ENCODE results near the gene GSAP.

GSAP gene

GRCh38 chr7:77443042-77443441 is 26.9 kb upstream of the GSAP start:
- no peak for DNase-seq (ENCODE audit: low read depth, low spot score)
- no peak overlapping the region for H3K4me3 ChIP-seq (ENCODE audit: low read length)

DNA sequence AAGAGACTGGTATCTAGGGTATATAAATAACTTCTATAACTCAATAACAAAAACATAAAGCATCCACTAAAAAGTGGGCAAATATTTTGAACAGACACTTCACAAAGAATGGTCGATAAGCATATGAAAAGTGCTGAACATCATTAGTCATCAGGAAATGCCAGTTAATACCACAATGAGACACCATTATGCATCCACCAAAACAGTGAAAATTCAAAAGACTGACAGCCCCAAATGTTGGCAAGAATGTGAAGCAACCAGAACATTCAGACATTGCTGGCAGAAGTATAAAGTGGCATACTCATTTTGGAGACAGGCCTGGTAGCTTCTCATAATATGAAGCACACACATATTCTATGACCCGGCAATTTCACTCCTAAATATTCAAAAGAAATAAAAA is 26.5 kb upstream of the GSAP start:
- no peak overlapping the region for H3K4me3 ChIP-seq (ENCODE audit: low read length)
- DNase-seq (ENCODE audit: low read depth, low spot score): no peak

GRCh38 chr7:77441046-77441445 is 24.9 kb upstream of the GSAP start:
- H3K4me3 ChIP-seq (ENCODE audit: low read length): no peak overlapping the region
- DNase-seq (ENCODE audit: low read depth, low spot score): no peak

- H3K4me3 ChIP-seq (ENCODE audit: low read length): no peak overlapping the region
- no peak for DNase-seq (ENCODE audit: low read depth, low spot score)
Observed at GRCh38 chr7:77439572-77439971, 23.4 kb upstream of the GSAP start.

GRCh38 chr7:77438131-77438530 is 22.0 kb upstream of the GSAP start:
- no peak for DNase-seq (ENCODE audit: low read depth, low spot score)
- no peak overlapping the region for H3K4me3 ChIP-seq (ENCODE audit: low read length)

DNA sequence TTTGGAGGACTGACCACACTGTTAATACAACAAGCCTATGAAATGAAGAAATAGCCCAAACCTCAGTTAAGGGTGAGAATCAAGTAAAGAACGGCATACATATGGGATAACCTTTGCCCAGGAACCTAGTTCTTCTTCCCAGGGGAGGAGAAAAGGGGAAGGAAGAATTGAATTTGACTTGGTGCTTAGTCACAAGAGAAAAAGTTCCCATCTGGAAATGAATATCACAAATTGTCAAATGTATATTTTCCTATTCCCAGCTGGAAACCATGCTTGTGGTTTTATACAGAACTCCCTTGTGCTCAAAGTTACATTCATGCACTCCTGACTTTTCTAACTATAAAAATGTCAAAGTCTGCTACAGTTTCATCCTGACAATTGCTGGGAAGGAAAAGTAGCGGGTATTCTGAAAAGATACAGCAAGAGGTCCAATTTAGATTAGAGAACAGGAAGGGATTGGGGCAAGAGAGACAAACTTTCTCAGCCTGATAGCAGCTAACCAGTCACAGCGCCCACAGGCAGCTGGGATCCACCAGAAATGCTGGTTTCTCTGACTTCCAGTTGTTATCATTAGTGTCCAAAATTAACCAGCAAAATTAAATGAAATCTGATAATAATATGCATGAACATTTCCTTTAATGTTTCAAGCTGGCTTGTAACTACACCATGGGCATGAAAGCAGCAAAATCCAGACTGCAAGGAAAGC is 18.6 kb upstream of the GSAP start:
- H3K4me3 ChIP-seq (ENCODE audit: low read length): no peak overlapping the region
- DNase-seq (ENCODE audit: low read depth, low spot score): no peak

DNA sequence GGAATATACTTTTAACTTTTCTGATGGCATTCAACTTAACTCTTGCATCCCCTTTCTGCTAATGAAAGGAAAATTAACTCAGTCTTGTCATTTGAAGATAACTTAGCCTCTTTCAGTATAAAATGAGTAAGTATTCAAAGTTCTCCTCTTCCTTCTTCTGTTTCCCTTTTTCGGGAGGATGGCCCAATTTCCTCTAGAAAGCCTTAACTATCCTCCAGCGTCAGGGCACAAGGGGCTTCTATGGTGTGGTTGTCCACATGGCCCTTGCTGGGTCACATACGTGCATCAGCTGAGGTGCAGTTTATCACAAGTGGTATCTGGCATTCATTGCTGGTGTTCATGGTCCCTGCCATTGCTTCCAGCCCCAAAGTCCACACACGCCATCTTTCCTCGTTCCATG is 17.8 kb upstream of the GSAP start:
- no peak overlapping the region for H3K4me3 ChIP-seq (ENCODE audit: low read length)
- DNase-seq (ENCODE audit: low read depth, low spot score): no peak

GRCh38 chr7:77430927-77431326 is 14.8 kb upstream of the GSAP start:
- DNase-seq (ENCODE audit: low read depth, low spot score): no peak
- no peak overlapping the region for H3K4me3 ChIP-seq (ENCODE audit: low read length)

DNA sequence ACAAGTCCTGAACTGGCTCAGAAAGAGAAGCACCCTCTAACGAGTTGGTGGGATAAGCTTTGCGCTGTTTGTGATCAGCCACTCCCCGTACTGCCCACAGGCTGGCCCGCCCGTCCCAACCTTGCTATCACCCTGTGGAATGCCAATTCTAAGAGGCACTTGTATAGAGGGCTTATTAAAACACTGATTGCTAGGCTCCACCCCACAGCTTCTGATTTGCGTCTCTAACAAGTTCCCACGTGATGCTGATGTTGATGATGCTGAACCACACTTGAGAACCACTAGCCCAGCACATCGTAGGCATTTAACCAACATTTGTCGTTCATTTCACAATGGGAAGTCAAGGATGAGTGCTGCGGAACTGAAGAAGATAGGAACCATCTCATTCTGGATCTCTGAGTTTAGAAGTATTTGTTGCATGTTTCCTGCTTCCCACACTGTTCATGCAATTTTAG is 12.7 kb upstream of the GSAP start:
- DNase-seq (ENCODE audit: low read depth, low spot score): no peak
- no peak overlapping the region for H3K4me3 ChIP-seq (ENCODE audit: low read length)

GRCh38 chr7:77427996-77428603 is 12.0 kb upstream of the GSAP start:
- no peak for DNase-seq (ENCODE audit: low read depth, low spot score)
- no peak overlapping the region for H3K4me3 ChIP-seq (ENCODE audit: low read length)

GRCh38 chr7:77426521-77427051 is 10.4 kb upstream of the GSAP start:
- DNase-seq (ENCODE audit: low read depth, low spot score): no peak
- H3K4me3 ChIP-seq (ENCODE audit: low read length): no peak overlapping the region

GRCh38 chr7:77426052-77426404 is 9.9 kb upstream of the GSAP start:
- no peak overlapping the region for H3K4me3 ChIP-seq (ENCODE audit: low read length)
- no peak for DNase-seq (ENCODE audit: low read depth, low spot score)

DNA sequence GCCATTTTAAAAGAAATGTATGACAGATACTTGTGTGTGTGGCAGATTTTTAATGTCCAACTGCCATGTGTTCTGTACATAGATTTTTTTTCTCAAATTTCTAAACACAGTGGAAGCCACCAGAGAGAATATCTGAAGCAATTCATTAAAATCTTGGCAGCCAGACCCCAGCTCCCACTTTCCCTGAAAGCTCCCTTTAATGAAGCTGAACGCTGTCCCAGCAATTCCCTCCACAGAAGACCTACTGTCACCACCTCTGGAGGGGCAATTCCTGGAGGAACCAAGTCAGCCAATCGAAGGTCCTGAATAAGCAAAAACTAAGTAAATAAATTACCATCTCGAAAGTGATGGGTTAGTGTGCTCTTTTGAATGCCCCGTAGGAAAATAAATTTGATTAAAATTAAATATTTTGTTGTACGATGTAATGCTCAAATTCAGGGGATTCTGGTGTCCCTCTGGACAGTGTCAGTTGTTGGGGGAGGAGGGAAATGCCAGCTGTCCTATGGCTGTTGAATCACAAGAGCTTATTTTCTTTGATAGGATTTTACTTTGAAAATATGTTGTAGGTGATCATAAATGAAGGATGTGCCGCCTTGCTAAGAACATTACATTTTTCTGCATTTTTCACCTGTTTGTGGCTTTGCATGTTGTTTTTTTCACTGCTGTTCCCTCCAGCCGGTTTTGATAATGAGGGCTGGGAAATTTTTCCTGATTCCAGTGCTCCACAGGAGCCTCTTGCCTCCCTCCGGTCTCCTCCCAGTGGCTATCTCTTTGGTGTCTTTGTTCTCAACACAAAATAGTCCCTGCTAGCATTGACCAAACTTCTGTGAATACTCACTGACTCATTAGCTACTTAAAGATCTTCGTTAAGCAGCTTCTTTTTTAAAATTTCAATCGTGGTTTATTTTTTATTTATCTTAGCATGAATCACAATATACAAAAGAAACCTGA is 9.2 kb upstream of the GSAP start:
- H3K4me3 ChIP-seq (ENCODE audit: low read length): no peak overlapping the region
- DNase-seq (ENCODE audit: low read depth, low spot score): no peak

DNA sequence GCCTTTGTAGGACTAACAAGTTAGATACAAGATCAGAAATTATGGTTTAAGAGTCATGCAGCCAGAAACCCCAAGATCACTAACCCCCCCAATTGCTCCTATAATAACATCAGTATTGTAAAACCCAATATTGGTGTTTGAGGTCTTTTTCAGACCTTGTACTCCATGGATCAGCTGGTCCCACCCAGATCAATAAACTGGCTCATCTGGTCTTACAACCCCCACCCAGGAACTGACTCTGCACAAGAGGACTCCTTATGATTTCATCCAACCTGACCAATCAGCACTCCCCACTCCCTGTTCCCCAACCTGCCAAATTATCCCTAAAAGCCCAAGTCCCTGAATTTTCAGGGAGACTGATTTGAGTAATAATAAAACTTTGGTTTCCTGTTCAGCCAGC is 6.4 kb upstream of the GSAP start:
- no peak overlapping the region for H3K4me3 ChIP-seq (ENCODE audit: low read length)
- no peak for DNase-seq (ENCODE audit: low read depth, low spot score)

GRCh38 chr7:77420986-77421672 is 5.0 kb upstream of the GSAP start:
- no peak overlapping the region for H3K4me3 ChIP-seq (ENCODE audit: low read length)
- DNase-seq (ENCODE audit: low read depth, low spot score): no peak

- H3K4me3 ChIP-seq (ENCODE audit: low read length): no peak overlapping the region
- DNase-seq (ENCODE audit: low read depth, low spot score): no peak
Observed at GRCh38 chr7:77420438-77420837, 4.3 kb upstream of the GSAP start.

DNA sequence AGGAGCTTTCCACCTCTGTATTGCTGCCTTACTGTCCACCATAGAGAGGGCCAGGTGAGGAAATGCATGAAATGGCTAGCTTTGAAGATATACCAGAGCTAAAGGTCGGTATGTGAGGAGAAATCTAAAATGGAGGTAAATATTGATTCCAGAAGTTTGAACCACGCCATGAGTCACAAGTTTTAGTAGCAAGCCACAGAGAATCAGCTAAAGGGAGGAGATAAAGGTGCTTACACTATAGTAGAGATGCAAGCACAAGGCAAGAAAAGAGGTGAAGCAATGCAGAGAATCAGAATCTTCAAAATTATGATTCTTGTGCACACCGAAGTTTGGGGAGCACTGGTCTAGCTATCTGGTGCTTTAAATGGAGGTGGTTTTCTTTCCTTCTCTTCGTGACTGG is 3.0 kb upstream of the GSAP start:
- no peak for DNase-seq (ENCODE audit: low read depth, low spot score)
- H3K4me3 ChIP-seq (ENCODE audit: low read length): no peak overlapping the region

GRCh38 chr7:77417801-77418200 is 1.7 kb upstream of the GSAP start:
- DNase-seq (ENCODE audit: low read depth, low spot score): no peak
- H3K4me3 ChIP-seq (ENCODE audit: low read length): no peak overlapping the region

- no peak for DNase-seq (ENCODE audit: low read depth, low spot score)
- H3K4me3 ChIP-seq (ENCODE audit: low read length): no peak overlapping the region
Observed at GRCh38 chr7:77416621-77417371, 647 bp upstream of the GSAP start.
